GM19452 (cell line): Measurements from ENCODE around the gene TRERF1.
"Not testable (repeated sequence)": the region's sequence is repeated elsewhere in the genome, so short reads cannot be mapped to it uniquely, and the experiment has no call there.

Experiments used
- ATAC-seq: cut with Tn5 transposase; IDR thresholded peaks from one replicate; pipeline ENCODE4 v1.9.1; 2021; ENCODE audit not compliant: unreplicated experiment

The TRERF1 gene

DNA sequence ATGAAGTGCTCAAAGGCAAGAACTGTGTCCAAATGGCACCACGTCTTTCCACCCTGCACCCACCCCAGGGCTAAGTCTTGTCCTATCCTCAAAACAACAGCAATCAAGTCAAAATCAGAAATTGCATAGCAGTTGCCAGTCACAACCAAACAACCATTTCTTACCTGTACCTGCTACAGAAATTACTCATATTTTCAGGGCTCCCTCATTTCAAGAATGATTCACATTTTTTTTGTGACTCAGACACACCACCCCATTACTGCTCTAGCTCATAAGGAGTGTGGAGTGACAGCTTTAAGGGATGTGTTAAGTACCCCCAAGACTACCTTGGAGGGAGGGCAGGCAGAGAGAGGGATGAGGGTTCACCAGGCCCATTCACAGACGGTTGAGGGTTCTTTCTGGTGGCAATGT, 111.7 kb downstream of the TRERF1 start:
- peak; percentile 69 for ATAC-seq

DNA sequence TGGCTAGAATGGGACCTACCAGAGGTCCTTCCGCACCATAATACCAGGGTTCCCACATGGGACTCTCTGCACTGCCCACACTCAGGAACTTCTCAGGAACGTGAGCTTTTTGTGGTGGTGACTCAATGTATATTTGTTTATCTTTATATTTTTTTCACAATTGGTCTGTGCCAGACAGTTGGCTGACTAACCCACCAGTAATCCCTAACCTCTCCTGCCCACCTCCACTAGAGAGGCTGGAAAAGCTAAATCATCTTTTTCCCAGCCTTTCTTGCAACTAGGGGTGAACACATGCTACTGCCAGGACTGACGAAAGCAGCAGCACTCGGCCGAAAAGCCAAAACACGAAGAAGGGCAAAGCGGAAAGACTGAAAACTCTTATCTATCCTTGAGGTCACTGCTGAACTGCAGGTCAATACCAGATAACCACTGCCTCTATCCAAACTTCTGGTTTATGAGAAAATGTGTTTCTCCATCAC, 112.9 kb downstream of the TRERF1 start:
- ATAC-seq, result no peak

DNA sequence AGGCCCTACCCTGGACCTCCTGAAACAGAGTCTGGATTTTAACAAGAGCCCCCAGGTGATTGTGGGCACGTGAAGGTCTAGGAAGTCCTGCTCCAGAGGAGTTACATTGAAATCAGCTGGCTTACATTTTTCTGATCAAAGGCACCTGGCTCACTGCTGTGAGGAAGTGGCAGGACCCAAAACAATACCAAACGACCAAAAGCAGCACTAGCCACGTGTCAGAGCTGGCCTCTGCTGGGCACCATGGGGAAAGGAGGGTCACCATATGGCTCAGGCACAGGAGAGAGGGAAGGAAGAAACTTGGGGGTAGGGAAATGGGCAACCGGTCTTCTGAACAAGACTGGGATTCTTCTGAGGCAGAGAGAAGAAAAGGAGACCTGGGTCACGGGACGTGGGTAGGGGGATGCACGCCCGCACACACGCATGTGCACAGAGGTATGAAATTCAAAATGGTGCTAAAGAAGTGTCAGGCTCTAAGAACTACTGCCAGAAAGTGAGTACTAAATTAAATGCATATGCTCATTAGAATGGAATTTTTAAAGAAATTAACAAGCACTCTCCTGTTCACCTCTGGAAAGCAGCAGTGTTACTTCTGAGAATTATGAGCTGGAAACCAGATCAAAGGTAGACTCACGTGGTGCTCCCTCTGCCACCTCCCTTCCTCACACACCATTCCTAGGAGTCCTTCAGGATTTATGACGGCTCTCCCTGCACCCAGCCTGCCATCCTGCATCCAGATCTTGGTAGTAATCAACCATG, 113.6 kb downstream of the TRERF1 start:
- no peak for ATAC-seq

DNA sequence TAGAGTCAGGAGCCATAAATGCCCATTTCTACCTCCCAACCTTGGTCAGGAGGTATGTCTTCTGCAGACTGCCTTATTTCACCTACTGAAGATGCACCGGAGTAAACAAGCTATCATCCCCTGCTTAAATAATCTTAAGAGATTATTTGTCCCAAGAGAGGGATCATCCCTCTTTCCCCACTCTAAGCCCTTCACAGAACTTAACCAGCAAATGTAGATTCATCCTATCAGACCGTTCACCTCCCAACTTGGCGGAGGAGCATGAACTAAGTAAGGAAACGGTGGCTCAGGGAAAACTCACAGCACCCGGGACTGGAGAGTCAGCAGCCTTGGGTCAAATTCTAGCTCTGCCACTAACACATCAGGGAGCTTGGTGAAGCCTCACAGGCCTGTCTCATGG, 115.3 kb downstream of the TRERF1 start:
- ATAC-seq, result no peak

DNA sequence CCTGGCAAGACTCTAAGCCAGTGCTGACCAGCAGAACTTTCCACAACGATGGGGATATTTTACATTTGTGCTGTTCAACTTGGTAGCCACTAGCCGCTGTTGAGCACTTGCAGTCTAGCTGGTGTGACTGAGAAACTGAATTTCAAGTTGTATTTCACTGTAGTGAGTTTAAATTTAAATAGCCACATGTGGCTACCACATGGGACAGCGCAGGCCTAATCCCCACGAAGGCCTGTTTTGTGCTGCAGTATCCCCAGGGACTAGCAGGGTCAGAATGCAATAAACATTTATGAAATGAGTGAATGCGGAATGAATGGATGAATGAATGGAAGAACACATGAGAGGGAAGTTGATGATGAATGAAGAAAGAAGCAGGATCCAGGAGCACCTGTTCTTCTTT, 115.8 kb downstream of the TRERF1 start:
- ATAC-seq, result no peak

DNA sequence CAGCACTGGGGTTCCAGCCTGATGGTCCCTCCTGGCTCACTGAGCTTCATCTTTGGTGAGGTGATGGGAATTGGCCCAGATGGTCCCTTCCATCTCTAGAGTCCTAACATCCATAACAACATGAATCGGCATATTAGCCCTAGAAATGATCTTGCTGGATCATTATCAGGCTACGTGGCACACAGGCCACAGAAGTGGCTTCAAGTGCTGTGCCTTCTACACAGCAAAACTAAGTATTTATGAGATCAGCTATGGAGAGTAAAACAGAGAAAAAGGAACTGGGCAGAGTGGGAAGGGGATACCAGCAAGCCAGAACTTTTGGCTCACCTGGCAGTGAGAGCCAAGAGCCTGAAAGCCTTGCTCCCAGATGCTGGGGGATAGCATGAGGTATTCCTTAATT, 116.9 kb downstream of the TRERF1 start:
- ATAC-seq, result no peak

DNA sequence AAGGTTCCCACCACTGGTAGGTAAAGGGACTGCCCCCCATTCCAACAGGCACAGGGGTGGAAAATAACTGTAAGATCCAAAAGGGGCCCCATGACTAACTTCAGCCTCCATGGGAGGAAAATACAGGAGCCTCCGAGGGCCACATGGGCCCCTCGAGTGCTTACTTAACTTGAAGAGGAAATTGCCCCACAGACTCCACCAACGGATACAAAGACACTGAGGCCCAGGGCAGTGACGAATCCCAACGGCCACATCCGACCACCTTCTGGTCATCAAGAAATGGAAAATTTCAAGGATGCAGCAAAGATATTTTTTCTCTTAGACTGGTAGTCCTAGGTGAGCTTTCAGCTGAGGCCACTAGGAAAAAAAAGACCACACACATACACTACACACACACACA, 118.1 kb downstream of the TRERF1 start:
- ATAC-seq, result no peak

DNA sequence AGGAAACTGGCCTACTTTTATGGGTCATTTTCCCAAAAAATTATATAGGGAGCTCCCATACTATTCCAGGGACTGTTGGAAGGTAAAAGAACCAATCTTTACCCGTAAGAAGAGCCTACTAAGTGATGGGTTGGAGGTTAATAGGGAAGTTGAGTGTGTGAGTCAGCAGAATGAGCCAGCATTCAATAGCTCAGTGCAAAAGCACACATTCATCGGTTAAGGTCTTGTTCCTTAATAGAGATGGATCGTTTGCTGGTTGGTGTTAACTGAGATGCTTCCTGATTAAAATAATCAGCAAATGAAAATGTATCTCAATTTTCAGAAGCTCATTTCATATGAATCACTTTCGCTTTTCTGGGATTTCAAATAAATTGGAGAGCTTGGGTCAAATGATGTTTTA, 118.8 kb downstream of the TRERF1 start:
- no peak for ATAC-seq

DNA sequence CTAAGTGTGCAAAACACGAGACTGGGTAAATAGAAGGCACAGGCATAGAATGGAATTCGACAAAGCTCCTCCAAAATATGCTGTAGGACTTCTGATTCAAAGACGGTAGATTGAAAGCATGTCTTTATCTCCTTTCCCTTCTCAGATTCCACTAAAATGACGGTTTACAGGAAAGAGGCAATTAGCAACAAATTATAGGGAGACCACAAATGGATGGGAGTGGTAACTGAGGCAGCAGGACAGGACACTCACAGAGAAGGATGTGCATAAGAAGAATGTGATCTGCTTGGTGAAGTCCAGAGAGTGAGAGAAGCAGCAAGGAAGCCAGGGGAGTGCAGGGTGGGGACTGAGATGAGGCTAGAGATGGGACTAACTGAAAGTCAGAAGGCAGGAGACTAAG, 120.7 kb downstream of the TRERF1 start:
- ATAC-seq, result no peak

DNA sequence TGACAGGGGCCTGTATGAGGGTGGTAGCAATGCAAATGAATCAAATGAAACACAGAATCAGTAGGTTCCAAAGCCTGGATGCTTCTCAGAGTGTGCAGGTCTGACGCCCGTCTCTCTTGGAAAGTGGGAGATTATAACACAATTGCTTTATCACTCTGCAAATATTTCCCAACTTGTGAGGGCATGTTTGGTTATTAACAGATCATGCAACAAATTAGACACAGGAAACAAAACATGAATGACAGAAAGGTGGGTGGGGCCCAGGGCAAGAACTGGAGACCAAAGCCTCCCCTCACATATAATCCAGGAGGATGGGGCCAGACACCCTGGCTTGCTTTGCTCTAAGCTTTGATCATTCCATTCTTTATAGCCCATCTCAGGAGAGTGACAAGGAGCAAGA, 125.5 kb downstream of the TRERF1 start:
- no peak for ATAC-seq

DNA sequence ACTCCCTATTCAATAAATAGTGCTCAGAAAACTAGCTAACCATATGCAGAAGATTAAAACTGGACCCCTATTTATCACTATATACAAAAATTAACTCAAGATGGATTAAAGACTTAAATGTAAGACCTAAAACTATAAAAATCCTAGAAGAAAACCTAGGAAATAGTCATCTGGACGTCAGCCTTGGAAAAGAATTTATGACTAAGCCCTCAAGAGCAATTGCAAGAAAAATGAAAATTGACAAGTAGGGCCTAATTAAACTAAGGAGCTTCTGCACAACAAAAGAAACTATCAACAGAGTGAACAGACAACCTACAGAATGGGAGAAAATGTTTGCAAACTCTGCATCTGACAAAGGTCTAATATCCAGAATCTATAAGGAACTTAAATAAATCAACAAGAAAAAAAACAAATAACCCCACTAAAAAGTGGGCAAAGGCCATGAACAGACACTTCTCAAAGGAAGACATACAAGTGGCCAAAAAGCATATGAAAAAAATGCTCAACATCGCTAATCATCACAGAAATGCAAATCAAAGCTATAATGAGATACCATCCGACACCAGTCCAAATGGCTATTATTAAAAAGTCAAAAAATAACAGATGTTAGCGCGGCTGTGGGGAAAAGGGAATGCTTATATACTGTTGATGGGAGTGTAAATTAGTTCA, 126.9 kb downstream of the TRERF1 start:
- ATAC-seq, result not testable (repeated sequence)

DNA sequence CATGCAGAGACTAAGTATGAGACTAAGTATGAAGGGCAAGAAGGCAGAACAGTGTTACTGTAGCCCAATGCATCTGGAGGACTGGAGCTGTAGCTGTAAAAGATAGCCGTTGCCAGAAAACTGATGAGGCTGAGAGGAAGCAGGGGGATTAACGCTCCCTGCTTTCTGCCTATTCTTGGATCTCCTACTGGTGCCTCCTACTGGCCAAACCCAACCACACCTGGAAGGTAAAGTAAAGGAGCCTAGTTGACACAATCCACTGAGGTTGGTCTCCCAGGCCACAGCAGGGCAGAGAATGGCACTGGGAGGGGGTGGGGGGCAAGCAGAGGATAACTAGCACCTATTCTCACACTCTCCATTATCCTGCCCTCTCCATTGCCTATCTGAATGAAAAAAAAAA, 129.1 kb downstream of the TRERF1 start:
- no peak for ATAC-seq

DNA sequence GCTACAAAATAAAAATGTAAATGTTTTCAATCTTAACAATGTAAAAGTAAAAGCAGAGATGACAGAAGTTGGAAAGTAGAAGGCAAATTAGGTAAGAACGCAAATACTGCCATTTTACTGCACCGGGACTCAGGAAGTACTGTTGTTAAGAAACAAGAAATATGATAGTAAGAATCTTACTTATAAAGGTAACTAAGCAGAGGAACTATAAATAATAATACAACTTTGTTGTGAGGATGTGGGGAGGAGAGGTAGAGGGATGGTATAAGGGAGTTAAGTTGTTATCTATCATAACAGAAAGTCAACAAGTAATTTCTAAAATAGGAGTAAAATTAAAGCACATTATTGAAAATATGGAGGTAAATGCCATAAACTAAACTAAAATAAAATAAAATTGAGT, 129.8 kb downstream of the TRERF1 start:
- ATAC-seq, result no peak

DNA sequence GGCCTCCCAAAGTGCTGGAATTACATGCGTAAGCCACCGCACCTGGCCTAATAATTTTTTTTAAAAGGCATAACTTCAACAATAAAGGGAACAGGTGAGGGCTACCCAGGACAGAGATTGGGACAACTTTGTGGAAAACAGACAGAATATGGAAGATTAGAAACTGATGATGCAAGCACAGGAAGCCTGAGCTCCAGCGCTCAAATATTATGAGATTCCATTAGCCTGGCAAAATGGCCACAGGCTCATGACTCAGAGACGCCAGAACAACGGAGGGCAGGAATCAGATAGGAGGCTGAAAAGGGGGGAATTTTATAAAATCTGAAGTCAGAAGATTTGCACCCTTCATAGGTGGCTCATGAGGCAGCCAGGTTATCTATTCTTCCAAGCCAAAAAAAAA, 131.0 kb downstream of the TRERF1 start:
- no peak for ATAC-seq

DNA sequence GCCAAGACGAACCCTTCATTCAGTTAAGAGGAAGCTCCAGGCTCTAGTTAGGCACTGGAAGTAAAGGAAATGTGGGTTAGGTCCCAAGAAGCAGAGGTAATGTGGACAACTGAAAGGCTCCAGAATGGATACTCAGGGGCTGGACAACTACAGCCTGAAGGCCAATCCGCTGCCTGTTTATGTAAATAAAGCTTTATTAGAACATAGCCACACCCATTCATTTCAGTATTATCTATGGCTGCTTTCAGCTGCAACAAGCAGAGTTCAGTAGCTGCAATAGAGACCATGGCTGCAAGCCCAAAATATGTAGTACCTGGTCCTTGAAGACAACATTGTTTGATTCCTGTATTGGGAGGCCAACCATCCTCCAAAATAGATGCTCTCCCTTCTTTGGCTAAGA, 133.2 kb downstream of the TRERF1 start:
- ATAC-seq, result no peak

DNA sequence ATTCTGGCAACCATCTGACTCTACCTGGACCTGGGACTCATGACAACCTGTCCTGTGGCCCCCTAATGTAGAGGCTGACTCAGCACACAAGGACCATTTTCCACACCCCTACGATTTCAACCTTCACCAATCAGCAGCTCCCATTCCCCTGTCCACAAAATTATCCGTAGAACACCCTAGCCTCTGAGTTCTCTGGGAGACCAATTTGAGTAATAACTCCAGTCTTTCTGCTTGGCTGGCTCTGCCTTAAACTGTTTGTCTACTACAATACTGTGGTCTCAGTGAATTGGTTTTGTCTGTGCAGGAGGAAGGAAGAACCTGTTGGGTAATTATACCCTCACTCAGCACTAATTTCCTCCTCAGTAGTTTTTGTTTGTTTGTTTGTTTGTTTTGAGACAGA, 134.7 kb downstream of the TRERF1 start:
- no peak for ATAC-seq

DNA sequence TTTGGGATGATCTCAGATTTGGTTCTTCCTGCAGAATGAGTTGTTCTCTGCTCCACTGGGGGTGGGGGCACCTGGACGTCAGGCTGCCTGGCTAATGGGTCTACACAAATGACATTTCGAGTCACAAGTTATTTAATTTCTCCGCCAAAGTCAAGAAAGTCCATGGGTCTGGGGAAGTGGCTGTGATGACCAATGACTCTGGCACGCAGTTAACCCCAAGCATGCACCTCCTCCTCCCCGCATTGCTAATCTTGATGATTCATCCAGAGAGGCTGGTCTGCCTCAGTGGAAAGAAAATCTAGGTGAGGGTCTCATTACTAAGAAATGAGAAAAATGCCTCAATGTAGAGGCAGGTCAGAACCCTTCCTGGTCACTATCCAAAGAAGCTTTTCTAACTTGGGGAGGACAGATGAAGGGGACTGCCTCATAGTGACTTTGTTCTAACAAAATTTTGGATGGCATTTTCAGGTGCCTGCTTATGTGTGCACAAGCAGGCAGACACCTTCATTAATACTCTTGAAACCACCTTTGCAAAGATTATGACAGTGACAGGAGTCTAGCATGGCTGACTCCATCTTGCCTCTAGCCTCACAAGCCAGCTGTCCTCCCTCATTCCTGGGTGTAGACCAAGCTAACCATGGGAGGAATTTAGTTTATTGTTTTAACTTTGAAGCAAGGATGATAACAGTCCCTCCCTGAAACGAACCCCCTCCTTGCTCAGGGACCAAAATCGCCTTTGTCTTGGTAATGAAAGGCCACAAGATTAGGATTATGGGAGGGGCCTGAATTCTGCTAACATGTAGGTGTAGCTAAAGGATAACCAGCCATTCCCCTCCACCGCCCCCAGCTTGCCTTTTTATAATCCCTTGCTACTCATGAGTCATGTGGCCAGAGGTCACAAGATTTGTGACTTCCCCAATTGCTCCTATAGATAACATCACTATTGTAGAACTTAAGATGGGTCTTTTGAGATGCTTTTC, 135.4 kb downstream of the TRERF1 start:
- ATAC-seq, result no peak

DNA sequence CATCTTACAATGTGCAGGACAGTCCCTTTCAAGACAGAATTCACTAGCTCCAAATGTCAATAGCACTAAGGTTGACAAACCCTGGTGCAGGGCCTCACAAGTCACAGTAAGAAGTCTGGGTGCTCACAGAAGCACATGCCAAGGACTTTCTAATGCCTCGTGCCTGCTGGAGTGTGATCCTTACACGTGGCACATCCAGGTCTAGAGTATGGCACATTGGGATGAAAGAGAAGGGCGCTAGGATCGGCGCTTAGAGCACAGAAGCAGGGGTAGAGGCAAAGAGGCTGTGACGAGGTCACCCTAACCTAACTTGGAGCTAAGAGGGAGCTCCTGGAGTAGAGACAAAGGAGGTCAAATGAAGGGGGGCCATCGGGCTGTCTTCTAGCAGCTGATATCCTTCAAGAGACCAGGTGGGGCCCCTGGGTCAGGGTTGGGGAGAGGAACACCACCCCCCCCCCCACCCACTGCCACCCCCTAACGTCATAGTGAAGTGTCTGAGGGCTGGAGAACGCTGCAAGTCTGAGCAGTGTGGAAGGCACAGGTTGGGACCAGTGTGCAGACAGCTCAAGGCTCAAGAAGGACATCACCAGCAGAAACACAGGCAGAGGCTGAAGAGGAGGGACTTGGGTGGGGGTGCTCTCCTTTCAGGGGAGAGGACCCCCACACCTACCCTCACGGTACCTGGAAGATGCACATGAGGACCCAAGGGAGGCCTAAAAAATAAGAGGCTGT, 136.3 kb downstream of the TRERF1 start:
- ATAC-seq, result no peak

DNA sequence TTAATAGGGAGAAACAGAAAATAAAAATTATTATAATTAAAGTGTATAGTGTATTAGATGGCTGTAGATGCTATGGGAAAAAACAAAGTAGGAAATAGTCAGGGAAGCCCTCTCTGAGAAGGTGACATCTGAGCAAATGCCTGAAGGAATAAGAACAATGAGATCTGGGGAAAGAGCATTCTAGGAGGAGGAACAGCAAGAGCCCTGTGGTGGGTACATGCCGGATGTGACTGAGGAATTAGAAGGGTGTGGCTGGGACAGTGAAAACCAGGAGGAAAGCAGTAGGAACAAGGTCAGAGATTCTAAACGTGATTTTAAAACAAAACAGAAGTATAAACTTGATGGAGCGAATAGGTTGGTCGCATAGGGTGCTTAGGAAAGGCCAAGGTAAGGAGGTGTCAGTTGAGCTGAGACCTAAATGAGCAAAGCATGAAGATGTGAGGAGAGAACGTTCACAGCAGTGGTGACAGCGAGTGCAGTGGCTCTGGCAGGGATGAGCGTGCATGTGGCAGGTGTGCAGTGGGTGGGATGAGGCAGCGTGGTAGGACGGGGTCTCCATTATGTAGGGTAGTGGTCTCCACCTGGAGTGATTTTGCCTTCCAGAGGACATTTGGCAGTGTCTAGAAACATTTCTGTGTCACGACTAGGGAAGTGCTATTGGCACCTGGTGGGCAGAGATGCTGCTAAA, 137.0 kb downstream of the TRERF1 start:
- no peak for ATAC-seq

DNA sequence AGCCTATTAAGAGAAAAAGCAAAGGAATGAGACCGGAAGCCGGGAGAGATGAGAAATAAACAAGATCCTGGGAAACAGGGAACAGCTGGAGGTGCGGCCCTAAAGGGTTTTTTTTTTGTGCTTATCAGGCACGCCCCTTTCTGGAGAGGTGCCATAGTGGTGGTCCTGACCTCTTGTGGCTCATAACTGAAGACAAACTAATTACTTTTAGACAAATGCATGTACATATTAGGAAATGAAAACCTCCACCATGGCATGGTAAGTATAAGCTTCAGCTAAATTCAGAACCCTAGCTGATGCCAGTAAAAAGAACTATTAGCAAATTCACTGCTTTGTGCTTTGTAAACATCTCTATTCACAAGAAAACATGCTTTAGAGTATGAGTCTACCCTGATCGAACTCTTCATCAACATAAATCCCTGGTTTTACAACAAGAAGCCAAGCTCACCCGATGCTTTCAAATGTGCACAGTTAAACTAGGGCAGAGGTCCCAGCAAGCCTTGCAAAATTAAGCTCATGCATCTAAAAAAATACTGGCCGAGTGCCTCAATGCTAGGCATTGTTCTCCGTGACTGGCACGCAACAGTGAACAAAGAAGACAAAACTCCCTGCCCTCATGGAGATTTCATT, 137.7 kb downstream of the TRERF1 start:
- no peak for ATAC-seq
